ENCODE data around the gene ALPL. TPM values are rescaled to one million over a fixed set of nuclear protein-coding genes. Genes with fewer than 3 reads are reported as not detected.

ALPL gene
- total and polyA plus RNA-seq, 7 donors, result 0.36 to 7.8 (median 2.3) TPM

- DNase-seq, result no peak
- H3K4me1 ChIP-seq, result no peaks in the 10 kb centered on the region
- intact Hi-C loops (cut with DNase I), result no loop called here
- H3K4me3 ChIP-seq, result no peak overlapping the region
- H3K36me3 ChIP-seq, result no peaks in the 10 kb centered on the region
- no peak overlapping the region for H3K27ac ChIP-seq
- 87 to 90% methylated on average over 7 of the region's 7 CpGs for WGBS, 2 donors
- H3K9me3 ChIP-seq, result no peaks in the 10 kb centered on the region
- TF ChIP-seq POLR2A (IDR thresholded peaks at IDR 0.05), result no peak
- H3K27me3 ChIP-seq, result peaks cover 0 to 5% (median 0%) of the 10 kb centered on the region in 3 donors
These were observed 21.3 kb downstream of the ALPL start for GRCh38 chr1:21530368-21531016.

GRCh38 chr1:21531241-21531640 lies 22.0 kb downstream of the ALPL start:
- Histone ChIP-seq H3K36me3 (no peaks in the 10 kb centered on the region), H3K27ac (no peak overlapping the region), H3K9me3 (no peaks in the 10 kb centered on the region), H3K4me1 (no peaks in the 10 kb centered on the region), H3K4me3 (no peak overlapping the region), H3K27me3 (peaks cover 0 to 5% (median 0%) of the 10 kb centered on the region in 3 donors)
- no peak for DNase-seq
- intact Hi-C loops (cut with DNase I), result no loop called here
- 95 to 96% methylated on average over 5 of the region's 5 CpGs for WGBS, 2 donors
- TF ChIP-seq POLR2AphosphoS5 (IDR thresholded peaks at IDR 0.05) (no peak), CTCF (IDR thresholded peaks at IDR 0.05) (no peak)

GRCh38 chr1:21532496-21532895 lies 23.3 kb downstream of the ALPL start:
- no peak for DNase-seq
- intact Hi-C loops (cut with DNase I), result no loop called here
- H3K4me1 ChIP-seq, result no peaks in the 10 kb centered on the region
- TF ChIP-seq POLR2A (IDR thresholded peaks at IDR 0.05), result no peak
- TF ChIP-seq CTCF (IDR thresholded peaks at IDR 0.05), result no peak
- no peak for TF ChIP-seq POLR2AphosphoS5 (IDR thresholded peaks at IDR 0.05)
- no peak for TF ChIP-seq EP300 (IDR thresholded peaks at IDR 0.05)
- H3K4me3 ChIP-seq, result no peak overlapping the region
- 21 to 65% methylated on average over 3 of the region's 3 CpGs for WGBS, 2 donors
- H3K27ac ChIP-seq, result no peak overlapping the region
- no peaks in the 10 kb centered on the region for H3K9me3 ChIP-seq
- peaks cover 0 to 5% (median 0%) of the 10 kb centered on the region in 3 donors for H3K27me3 ChIP-seq
- no peaks in the 10 kb centered on the region for H3K36me3 ChIP-seq

- no peaks in the 10 kb centered on the region for H3K9me3 ChIP-seq
- H3K4me3 ChIP-seq, result no peak overlapping the region
- no peak for DNase-seq
- H3K36me3 ChIP-seq, result no peaks in the 10 kb centered on the region
- WGBS, 2 donors, result 54 to 81% methylated on average over 4 of the region's 4 CpGs
- H3K4me1 ChIP-seq, result no peaks in the 10 kb centered on the region
- intact Hi-C loops (cut with DNase I), result no loop called here
- no peak overlapping the region for H3K27ac ChIP-seq
- peaks cover 0 to 5% (median 0%) of the 10 kb centered on the region in 3 donors for H3K27me3 ChIP-seq
- no peak for TF ChIP-seq POLR2A (IDR thresholded peaks at IDR 0.05)
- TF ChIP-seq CTCF (IDR thresholded peaks at IDR 0.05), result no peak
- no peak for TF ChIP-seq POLR2AphosphoS5 (IDR thresholded peaks at IDR 0.05)
- TF ChIP-seq EP300 (IDR thresholded peaks at IDR 0.05), result no peak
These were observed 23.8 kb downstream of the ALPL start for GRCh38 chr1:21532992-21533534.

- 86 to 89% methylated on average over 5 of the region's 5 CpGs for WGBS, 2 donors
- TF ChIP-seq POLR2A (IDR thresholded peaks at IDR 0.05) (no peak), POLR2AphosphoS5 (IDR thresholded peaks at IDR 0.05) (no peak), EP300 (IDR thresholded peaks at IDR 0.05) (no peak), CTCF (IDR thresholded peaks at IDR 0.05) (no peak)
These were observed 24.9 kb downstream of the ALPL start for GRCh38 chr1:21534146-21534545.

More at GRCh38 chr1:21534146-21534545, 24.9 kb downstream of the ALPL start:
- H3K4me1 ChIP-seq, result no peaks in the 10 kb centered on the region
- no peak overlapping the region for H3K4me3 ChIP-seq
- DNase-seq, result no peak
- intact Hi-C loops (cut with DNase I), result no loop called here
- H3K9me3 ChIP-seq, result no peaks in the 10 kb centered on the region
- H3K27ac ChIP-seq, result no peak overlapping the region
- H3K27me3 ChIP-seq, result peaks cover 0 to 5% (median 0%) of the 10 kb centered on the region in 3 donors
- no peaks in the 10 kb centered on the region for H3K36me3 ChIP-seq
